Cardiac septum (tissue), 1 donor: ENCODE results near the gene FGF12. TPM values are rescaled to one million over a fixed set of nuclear protein-coding genes. Genes with fewer than 3 reads are reported as not detected.

Source experiments
- DNase-seq: peaks from one replicate; pipeline ENCODE4 v3.0.0-alpha.2; 2020; ENCODE audit warnings: low spot score
- intact Hi-C: fragments of 100-400 bp; cut with DNase I; formaldehyde crosslinking; loops from one replicate; pipeline ENCODE4 v1.14.0; 2022
- total RNA-seq: library from RNA; stranded (reverse); fragmentation: NEBNext Ultra II Directional; extraction: Animal tissue kit (Norgen Biotek cat#: 25700); gene quantifications from one replicate; pipeline ENCODE4 v1.2.1, GENCODE V29; 2021
- donor health status: DM: no; HTN: no; CAD: no.

The FGF12 gene
- total RNA-seq, 1 donor from 2014 or later, result 45.1 TPM

- intact Hi-C loops, result no loop called here
- DNase-seq, result no peak
Measured at GRCh38 chr3:192092388-192093005, 634.8 kb downstream of the FGF12 start.

- DNase-seq, result no peak
- intact Hi-C loops, result no loop called here
Measured at GRCh38 chr3:192091831-192092230, 635.5 kb downstream of the FGF12 start.

- intact Hi-C loops, result no loop called here
- DNase-seq, result no peak
Measured at GRCh38 chr3:192090586-192090985, 636.8 kb downstream of the FGF12 start.

Other genes starting within 250 kb of the FGF12 start
- 3.2 TPM for gene MB21D2, start 190.3 kb upstream of the FGF12 start, total RNA-seq